Stimulated activated CD4-positive, alpha-beta T cell treated with anti-CD3 and anti-CD28 coated beads, Interleukin-1b, Interleukin-23, amount 100 ng/mL, for 1 hour (primary cell): Measurements from ENCODE around the gene DNAJC12.
"Not testable (repeated sequence)": the region's sequence is repeated elsewhere in the genome, so short reads cannot be mapped to it uniquely, and the experiment has no call there.

Experiments used
- DNase-seq, 2 donors: peaks; one replicate each; pipeline ENCODE4 v3.0.0-alpha.2; 2020; ENCODE audit warnings: low read depth in 2 of 2

Gene DNAJC12

DNA sequence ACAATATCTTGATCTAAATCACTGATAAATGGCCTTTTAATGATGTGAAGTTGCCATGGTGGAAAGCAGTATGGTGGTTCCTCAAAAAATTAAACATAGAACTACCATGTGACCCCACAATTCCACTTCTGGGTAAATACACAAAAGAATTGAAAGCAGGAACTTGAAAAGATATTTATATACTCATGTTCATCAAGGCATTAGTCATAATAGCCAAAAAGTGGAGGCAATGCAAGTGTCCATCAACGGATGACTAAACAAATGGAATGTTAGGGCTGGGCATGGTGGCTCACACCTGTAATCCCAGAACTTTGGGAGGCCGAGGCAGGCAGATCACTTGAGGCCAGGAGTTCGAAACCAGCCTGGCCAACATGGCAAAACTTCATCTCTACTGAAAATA is 2.0 kb upstream of the DNAJC12 start:
- no peak for DNase-seq

- DNase-seq: not testable (repeated sequence)
These were observed 1.5 kb upstream of the DNAJC12 start for GRCh38 chr10:67839511-67839910.

- no peak for DNase-seq
These were observed 1.0 kb downstream of the DNAJC12 start for GRCh38 chr10:67836972-67837371.

GRCh38 chr10:67836488-67836887 is 1.5 kb downstream of the DNAJC12 start:
- DNase-seq: no peak

DNA sequence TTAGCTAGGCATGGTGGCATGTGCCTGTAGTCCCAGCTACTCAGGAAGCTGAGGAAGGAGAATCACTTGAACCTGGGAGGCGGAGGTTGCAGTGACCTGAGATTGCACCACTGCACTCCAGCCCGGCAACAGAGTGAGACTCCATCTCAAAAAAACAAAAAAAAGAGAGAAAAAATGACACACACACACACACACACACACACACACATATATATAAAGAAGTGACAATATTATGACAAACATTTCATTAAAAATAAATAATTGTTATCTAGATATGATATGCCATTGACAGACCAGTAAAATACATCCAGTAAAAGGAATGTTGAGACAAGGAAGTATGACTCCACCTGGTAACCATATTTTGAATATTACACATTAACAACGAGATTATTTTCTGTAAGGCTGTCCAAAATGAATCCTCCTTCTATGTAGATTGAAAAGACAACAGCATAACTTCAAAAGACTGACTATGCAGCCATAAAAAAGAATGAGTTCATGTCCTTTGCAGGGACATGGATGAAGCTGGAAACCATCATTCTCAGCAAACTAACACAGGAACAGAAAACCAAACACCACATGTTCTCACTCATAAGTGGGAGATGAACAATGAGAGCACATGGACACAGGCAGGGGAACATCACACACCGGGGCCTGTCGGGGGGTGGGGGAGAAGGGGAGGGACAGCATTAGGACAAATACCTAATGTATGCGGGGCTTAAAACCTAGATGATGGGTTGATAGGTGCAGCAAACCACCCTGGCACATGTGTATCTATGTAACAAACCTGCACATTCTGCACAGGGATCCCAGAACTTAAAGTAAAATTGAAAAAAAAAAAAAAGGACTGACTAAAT is 2.2 kb downstream of the DNAJC12 start:
- DNase-seq: not testable (repeated sequence)

DNA sequence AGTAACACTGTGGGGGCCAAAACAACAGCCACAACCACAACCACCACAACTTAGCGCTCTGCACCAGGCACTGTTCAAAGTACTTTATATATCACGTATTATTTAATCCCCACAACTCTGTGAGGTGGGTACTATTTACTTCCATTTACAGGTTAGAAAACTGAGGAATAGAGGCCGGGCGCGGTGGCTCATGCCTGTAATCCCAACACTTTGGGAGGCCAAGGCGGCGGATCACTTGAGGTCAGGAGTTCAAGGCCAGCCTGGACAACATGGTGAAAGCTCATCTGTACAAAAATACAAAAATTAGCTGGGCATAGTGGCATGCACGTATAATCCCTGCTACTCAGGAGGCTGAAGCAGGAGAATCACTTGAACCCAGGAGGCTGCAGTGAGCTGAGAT is 3.6 kb downstream of the DNAJC12 start:
- DNase-seq: no peak

- no peak for DNase-seq
These were observed 10.2 kb downstream of the DNAJC12 start for GRCh38 chr10:67827811-67828210.

DNA sequence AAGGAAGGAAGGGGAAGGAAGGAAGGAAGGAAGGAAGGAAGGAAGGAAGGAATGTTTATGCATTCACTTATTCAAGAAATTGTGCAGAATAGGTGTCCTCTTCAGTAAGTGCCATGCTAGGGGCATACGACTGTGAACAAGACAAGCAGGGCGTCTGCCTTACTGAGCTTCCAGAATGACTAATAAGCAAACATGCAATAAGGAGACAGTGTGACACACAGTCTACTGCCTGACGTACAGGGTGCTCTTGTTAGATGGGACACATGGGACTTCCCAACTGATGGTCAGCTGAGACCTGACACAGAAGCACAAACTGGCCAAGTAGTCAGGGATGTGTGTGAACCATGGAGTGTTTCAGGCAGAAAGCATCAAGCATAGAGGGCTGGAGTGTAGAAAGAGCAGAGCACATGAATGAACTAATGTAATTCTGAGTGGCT is 18.2 kb downstream of the DNAJC12 start:
- DNase-seq: no peak

DNA sequence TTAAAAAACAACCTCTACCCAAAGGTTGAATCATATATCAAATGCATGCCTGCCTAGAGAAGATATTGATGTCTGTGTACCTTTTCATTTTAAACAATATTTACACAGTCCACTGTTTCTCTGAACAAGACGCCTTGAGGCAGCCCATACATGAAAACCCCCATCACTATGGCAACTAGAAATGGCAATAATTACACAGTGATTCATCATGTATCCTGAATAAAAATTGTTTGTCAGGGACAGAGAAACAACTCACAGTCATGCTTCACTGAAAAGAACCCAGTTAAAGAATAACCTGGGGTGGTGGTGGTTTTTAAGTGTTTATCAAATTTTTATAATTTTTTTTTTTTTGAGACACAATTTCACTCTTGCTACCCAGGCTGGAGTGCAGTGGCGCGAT is 19.7 kb downstream of the DNAJC12 start:
- no peak for DNase-seq

DNA sequence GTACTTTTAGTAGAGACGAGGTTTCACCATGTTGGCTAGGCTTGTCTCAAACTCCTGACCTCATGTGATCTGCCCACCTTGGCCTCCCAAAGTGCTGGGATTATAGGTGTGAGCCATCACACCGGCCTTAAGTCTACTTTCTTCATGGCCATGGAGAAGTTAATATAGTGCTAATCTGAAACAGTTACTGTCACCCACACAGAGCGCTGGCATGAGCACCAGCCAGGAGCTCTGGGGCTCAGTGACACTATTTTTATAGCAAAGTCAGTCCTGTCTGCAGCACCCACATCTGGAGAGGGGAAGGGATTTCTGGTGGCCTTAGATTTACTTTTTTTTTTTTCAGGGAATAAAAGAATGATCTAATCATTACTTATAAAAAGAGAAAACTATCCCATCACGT is 21.3 kb downstream of the DNAJC12 start:
- DNase-seq: no peak

- DNase-seq: no peak
These were observed 22.4 kb downstream of the DNAJC12 start for GRCh38 chr10:67815571-67816059.

GRCh38 chr10:67812007-67812406 is 26.0 kb downstream of the DNAJC12 start:
- DNase-seq: no peak

- DNase-seq: no peak
These were observed 28.9 kb downstream of the DNAJC12 start for GRCh38 chr10:67809107-67809506.

- no peak for DNase-seq
These were observed 29.3 kb downstream of the DNAJC12 start for GRCh38 chr10:67808704-67809103.

DNA sequence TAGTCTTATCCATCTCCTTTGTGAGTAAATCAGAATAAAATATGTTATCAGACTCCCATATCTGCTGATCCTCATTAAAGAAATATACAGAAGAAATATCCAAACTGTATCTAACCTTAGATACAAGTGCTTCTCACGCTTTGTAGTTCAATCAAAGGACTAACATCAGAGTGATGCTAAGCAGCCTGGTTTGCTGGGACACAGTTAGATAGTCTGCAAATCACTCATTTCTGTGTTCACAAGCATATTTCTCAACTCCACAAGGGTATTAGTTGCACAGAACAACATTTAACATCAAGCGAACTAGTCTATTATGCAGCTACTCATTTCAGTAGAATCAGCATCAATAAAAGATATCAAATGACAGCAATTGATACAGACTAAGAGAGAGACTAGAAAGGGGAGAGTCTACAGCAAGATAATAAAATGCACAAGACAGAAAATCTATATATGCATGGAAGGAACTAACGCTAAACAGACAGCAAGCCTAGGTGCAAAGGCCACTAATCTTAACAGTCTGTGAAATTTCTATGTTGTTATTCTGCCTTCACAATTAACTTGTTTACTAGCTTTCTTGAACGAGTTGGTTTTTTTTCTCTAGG is 30.0 kb downstream of the DNAJC12 start:
- no peak for DNase-seq

DNA sequence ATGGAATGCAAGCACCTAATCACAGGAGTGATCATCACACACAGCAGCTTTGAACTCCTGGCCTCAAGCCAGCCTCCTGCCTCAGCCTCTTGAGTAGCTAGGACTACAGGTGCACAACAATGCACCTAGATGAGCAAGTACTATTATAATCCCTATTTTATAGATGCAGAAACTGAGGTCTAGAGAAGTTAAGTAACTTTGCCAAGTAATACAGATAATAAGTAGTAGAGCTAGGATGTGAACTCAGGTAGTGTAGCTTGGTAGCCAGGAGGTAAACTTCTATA is 33.7 kb downstream of the DNAJC12 start:
- no peak for DNase-seq

DNA sequence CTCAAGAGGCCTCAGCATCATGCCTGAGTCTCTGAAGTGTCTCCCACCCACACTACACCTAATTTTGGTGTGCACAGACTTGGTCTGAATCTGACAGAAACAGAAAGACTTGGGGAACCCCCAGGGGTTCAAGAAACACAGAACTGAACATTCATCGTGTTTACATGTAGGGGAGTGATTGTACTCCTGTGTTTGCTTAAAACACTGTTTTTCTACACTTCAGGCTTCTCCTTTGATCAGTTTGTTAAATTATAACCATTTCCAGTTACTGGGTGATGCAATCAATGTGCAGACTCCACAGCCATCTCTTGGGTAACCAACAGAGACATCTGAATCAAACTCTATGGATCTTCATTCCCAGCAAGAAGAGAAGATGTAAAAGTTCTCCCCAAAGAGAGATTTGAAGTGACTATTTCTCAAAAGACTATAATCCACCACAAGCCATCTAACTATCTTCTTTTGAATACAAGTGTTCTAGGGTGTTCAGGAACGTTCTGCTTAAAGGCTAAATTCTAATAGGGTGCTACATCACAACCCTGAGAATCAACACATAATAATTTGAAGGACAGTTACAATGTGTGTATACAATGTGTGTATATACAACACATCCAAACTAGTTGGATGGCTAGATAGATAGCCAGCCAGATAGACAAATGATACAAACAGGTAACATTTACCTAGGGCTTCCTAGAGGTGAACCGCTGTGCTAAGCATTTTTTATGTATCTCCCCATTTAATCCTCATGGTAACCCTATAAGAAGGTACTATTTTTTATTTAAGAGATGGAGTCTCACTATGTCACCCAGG is 34.2 kb downstream of the DNAJC12 start:
- DNase-seq: no peak

DNA sequence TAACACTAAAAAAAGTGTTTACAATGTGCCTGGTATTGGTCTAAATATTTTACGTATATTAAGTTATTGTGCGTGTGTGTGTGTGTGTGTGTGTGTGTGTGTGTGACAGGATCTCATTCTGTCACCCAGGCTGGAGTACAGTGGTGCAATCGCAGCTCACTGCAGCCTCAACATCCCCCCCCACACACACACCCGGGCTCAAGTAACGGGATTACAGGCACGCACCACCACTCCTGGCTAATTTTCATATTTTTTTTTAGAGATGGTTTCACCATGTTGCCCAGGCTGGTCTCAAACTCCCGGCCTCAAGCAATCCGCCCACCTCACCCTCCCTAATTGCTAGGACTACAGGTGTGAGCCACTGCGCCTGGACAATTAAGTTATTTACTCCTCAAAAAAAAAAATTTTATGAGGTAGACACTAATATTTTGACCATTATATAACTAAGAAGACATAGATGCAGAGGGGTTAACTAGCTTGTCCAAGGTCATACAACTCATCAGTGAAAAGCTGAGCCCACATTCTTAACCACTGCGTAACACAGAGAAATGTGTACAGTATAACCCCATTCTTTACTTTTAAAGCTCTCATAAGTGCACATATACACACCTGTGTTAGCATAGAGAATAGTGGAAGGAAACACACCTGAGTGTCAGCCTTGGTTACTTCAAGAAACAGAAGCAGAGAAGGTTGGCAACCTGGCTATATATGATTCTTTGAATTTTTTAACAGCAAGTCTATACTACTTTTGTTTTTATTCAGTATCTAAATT is 35.0 kb downstream of the DNAJC12 start:
- DNase-seq: no peak

GRCh38 chr10:67801118-67801517 is 36.9 kb downstream of the DNAJC12 start:
- no peak for DNase-seq

DNA sequence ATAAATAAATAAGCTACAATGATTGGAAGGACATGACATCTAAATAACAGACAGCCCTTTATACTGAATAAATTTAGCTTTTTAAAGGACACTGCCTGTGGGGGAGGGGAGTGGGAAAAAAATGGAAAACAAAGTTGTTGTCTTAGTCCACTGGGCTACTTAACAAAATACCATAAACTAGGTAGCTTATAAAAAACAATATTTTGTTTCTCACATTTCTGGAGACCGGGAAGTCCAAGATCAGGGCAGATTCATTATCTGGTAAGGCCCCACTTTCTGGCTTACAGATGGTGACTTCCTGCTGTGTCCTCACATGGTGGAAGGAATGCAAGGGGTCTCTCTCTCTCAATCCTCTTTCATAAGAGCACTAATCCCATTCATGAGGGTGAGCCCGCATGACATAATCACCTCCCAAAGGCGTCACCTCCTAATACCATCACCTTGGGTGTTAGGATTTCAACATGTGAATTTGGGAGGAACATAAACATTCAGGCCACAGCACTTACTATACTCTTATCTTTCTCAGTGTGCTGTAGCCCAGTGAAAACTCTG is 43.0 kb downstream of the DNAJC12 start:
- no peak for DNase-seq

- DNase-seq: no peak
These were observed 43.7 kb downstream of the DNAJC12 start for GRCh38 chr10:67794256-67794655.

DNA sequence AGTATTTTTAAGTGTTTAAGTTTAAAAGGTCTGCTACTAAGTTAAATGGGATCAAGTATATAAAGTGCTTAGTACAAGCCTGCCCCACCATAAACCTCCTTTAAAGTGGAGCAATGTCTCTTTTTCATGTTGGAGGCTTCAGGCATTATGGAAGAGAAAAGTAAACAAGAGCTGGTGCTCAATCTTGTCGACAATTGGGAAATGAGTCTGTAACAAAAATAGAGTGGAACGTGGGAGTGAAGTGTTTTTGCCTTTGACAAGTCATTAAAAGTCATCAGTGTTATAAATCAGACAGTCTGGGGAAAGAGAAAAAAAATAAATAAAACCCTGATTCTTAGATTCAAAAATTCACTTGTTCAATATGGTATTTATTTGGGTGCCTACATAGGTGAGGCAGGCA is 44.7 kb downstream of the DNAJC12 start:
- DNase-seq: no peak
